ENCODE measurements around the gene KCNT1. TPM values are rescaled to one million over a fixed set of nuclear protein-coding genes. Genes with fewer than 3 reads are reported as not detected.

KCNT1 gene
- total RNA-seq, 1 experiment from 2014 or later: 0.17 TPM

- Histone ChIP-seq H3K27ac (ENCODE audit: low read depth, low read length) (no peak overlapping the region), H2AFZ (ENCODE audit: low read depth, low read length, poor library complexity, severe bottlenecking) (no peak overlapping the region), H3K4me1 (ENCODE audit: control insufficient read depth in 1 of 2, insufficient read depth in 2 of 2, low read length in 2 of 2) (peaks cover 0 to 1% of the 10 kb centered on the region in 2 experiments; a peak in 1 of 4 replicates), H3K4me2 (ENCODE audit: low read length) (no peak overlapping the region), H3K4me3 (replicated peaks in 1 of 2; ENCODE audit: low read depth in 1 of 2, low read length in 2 of 2) (no peak overlapping the region), H3K27me3 (ENCODE audit: insufficient read depth, low read length) (no peaks in the 10 kb centered on the region), H3K9me3 (ENCODE audit: control insufficient read depth in 1 of 2, insufficient read depth in 1 of 2, low read depth in 1 of 2, low read length in 2 of 2) (peaks cover 0 to 9% of the 10 kb centered on the region in 2 experiments; a peak in 2 of 4 replicates), H3K36me3 (ENCODE audit: control insufficient read depth in 1 of 2, insufficient read depth in 2 of 2, low read length in 2 of 2) (no peaks in the 10 kb centered on the region), H3K79me2 (ENCODE audit: insufficient read depth, low read length) (no peaks in the 10 kb centered on the region), H3K9me2 (ENCODE audit: insufficient read depth) (no peaks in the 10 kb centered on the region), H4K20me1 (ENCODE audit: insufficient read depth) (no peaks in the 10 kb centered on the region), H3K9ac (ENCODE audit: low read length) (no peak overlapping the region)
- DNase-seq (ENCODE audit: low read depth, low spot score) (no peak), ATAC-seq (no peak)
- RAD21 ChIA-PET (ENCODE audit: low non-redundant PET in 1 of 2, low total read pairs in 2 of 2, uncharacterized antibody in 2 of 2, unreplicated experiment in 2 of 2): no interaction called here
- no TSS peak for BruUV-seq (replicated peaks)
- TF ChIP-seq RAD21 (IDR thresholded peaks at IDR 0.05; ENCODE audit: low read depth) (no peak), ELF1 (IDR thresholded peaks at IDR 0.05; ENCODE audit: borderline replicate concordance, low read depth) (no peak), ZNF274 (IDR thresholded peaks at IDR 0.05; ENCODE audit: low read depth, low read length) (no peak), JUND (IDR thresholded peaks at IDR 0.05) (no peak), TCF7L2 (IDR thresholded peaks at IDR 0.05; ENCODE audit: borderline replicate concordance, extremely low read depth, insufficient read depth, insufficient read length) (no peak), SP1 (IDR thresholded peaks at IDR 0.05; ENCODE audit: low read depth) (no peak), ZBTB33 (IDR thresholded peaks at IDR 0.05; ENCODE audit: extremely low read depth, insufficient replicate concordance, low read length) (no peak), SIN3A (IDR thresholded peaks at IDR 0.05; ENCODE audit: low read depth) (no peak), POLR2AphosphoS5 (IDR thresholded peaks at IDR 0.05; ENCODE audit: low read depth, low read length) (no peak)
- TF ChIP-seq, protein P1, sequence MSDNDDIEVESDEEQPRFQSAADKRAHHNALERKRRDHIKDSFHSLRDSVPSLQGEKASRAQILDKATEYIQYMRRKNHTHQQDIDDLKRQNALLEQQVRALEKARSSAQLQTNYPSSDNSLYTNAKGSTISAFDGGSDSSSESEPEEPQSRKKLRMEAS (IDR thresholded peaks at IDR 0.05): no peak
- intact Hi-C loops (cut with micrococcal nuclease): loop anchor here (10.0 kb wide), 1 partner anchor 123 kb away; no protein-coding TSS in a partner anchor
- POLR2A ChIA-PET: no interaction called here
- CTCF ChIA-PET: no interaction called here
Measured at GRCh38 chr9:135727257-135727875, 25.4 kb downstream of the KCNT1 start.

All from HCT116 (cell line).